ENCODE measurements around the gene PARN. TPM values are rescaled to one million over a fixed set of nuclear protein-coding genes. Genes with fewer than 3 reads are reported as not detected.

The PARN gene
- total and polyA plus RNA-seq, 2 of the 8 experiments (the other 6 are each of a cell fraction or from before 2014, with no cell fraction given) = 24.5 to 44.6 TPM

GRCh38 chr16:14667347-14668266, 37.5 kb upstream of the PARN start:
- no peak overlapping the region for H4K5ac ChIP-seq (ENCODE audit: insufficient read length, low read depth, low read length)
- peaks cover 21 to 52% (median 37%) of the 10 kb centered on the region in 4 experiments for H3K36me3 ChIP-seq (ENCODE audit: control insufficient read depth in 2 of 4, insufficient read depth in 4 of 4, low read length in 3 of 4)
- no peak overlapping the region for H4K91ac ChIP-seq (replicated peaks; ENCODE audit: insufficient read length, low read length)
- no peak overlapping the region for H2BK5ac ChIP-seq (ENCODE audit: low read depth, low read length)
- no peak overlapping the region for H2AFZ ChIP-seq (ENCODE audit: low read length)
- FAIRE-seq = no peak
- H2BK120ac ChIP-seq (replicated peaks; ENCODE audit: low read depth, low read length) = no peak overlapping the region
- H3K9ac ChIP-seq (replicated peaks in 1 of 4; ENCODE audit: extremely low read depth in 1 of 4, low read depth in 3 of 4, low read length in 3 of 4) = no peak overlapping the region
- no peak for DNase-seq (ENCODE audit: low read depth in 1 of 2, low spot score in 2 of 2)
- H3K4me3 ChIP-seq (ENCODE audit: extremely low read depth in 1 of 4, insufficient read depth in 2 of 4, low read depth in 3 of 4, low read length in 4 of 4) = no peak overlapping the region
- H3K79me2 ChIP-seq (ENCODE audit: control insufficient read depth in 1 of 2, insufficient read depth in 2 of 2, low read length in 2 of 2) = no peaks in the 10 kb centered on the region
- H3K79me1 ChIP-seq (ENCODE audit: low read depth, low read length) = no peaks in the 10 kb centered on the region
- H3K27me3 ChIP-seq (replicated peaks in 1 of 4; ENCODE audit: control insufficient read depth in 3 of 4, extremely low read depth in 1 of 4, insufficient read depth in 3 of 4, low read length in 3 of 4) = no peaks in the 10 kb centered on the region
- H3K18ac ChIP-seq (ENCODE audit: extremely low read depth, low read length) = no peak overlapping the region
- H3K23ac ChIP-seq (ENCODE audit: insufficient read length) = no peak overlapping the region
- no peak overlapping the region for H3K4ac ChIP-seq (replicated peaks; ENCODE audit: insufficient read length, low read depth, low read length)
- no peak overlapping the region for H3K14ac ChIP-seq (ENCODE audit: insufficient read length)
- peaks cover 2 to 3% of the 10 kb centered on the region in 2 experiments for H4K20me1 ChIP-seq (replicated peaks in 1 of 2; ENCODE audit: control insufficient read depth in 1 of 2, insufficient read depth in 2 of 2, low read length in 2 of 2)
- WGBS, 2 experiments (ENCODE audit: extremely low coverage in 1 of 2, insufficient coverage in 1 of 2, insufficient read length in 1 of 2, insufficient replicate concordance in 2 of 2, low coverage in 1 of 2, low lambda C conversion rate in 2 of 2, missing lambda C conversion rate in 1 of 2) = 97% methylated on average over 15 of the region's 16 CpGs; no CpG with 5 or more reads in 1 of the 2 experiments
- H3K4me1 ChIP-seq (replicated peaks in 1 of 4; ENCODE audit: control insufficient read depth in 3 of 4, insufficient read depth in 4 of 4, low read length in 3 of 4) = no peaks in the 10 kb centered on the region
- no peak overlapping the region for H3K56ac ChIP-seq (replicated peaks; ENCODE audit: insufficient read length, low read depth, low read length)
- H2AK5ac ChIP-seq (ENCODE audit: low read depth, low read length) = no peak overlapping the region
- no peak overlapping the region for H2BK12ac ChIP-seq (ENCODE audit: low read depth, low read length)
- H2BK20ac ChIP-seq (ENCODE audit: low read length) = no peak overlapping the region
- H3K27ac ChIP-seq (ENCODE audit: low read depth, low read length) = no peak overlapping the region
- CTCF ChIA-PET (ENCODE audit: partially characterized antibody) = interaction anchor here (1.2 kb wide), 1 partner anchor 10 kb away, joined by 3 read pairs; no protein-coding TSS in a partner anchor
- no peak overlapping the region for H4K8ac ChIP-seq (ENCODE audit: extremely low read depth, insufficient read depth, low read length)
- H3K4me2 ChIP-seq (ENCODE audit: insufficient read depth in 1 of 2, low read depth in 2 of 2, low read length in 2 of 2) = no peak overlapping the region
- no peaks in the 10 kb centered on the region for H3K23me2 ChIP-seq (ENCODE audit: low read depth, low read length)
- no peak overlapping the region for H2BK15ac ChIP-seq (ENCODE audit: low read length)
- H3K9me3 ChIP-seq (ENCODE audit: insufficient read depth in 2 of 2, low read depth in 1 of 2, low read length in 1 of 2) = no peaks in the 10 kb centered on the region
- POLR2A ChIA-PET (ENCODE audit: partially characterized antibody) = interaction anchor here (0.6 kb wide), 1 partner anchor 14 kb away, joined by 3 read pairs; no protein-coding TSS in a partner anchor
- TF ChIP-seq KDM4A (IDR thresholded peaks at IDR 0.05; ENCODE audit: low read depth, low read length, severe bottlenecking) = no peak
- no peak for TF ChIP-seq NRF1 (IDR thresholded peaks at IDR 0.05; ENCODE audit: low read depth, low read length)
- TF ChIP-seq BCL11A (IDR thresholded peaks at IDR 0.05; ENCODE audit: low read depth in 2 of 2, low read length in 2 of 2) = no peak
- no peak for TF ChIP-seq EZH2 (IDR thresholded peaks at IDR 0.05; ENCODE audit: low read depth, low read length, severe bottlenecking)
- TF ChIP-seq CTBP2 (IDR thresholded peaks at IDR 0.05; ENCODE audit: borderline replicate concordance, insufficient read depth, insufficient read length, low read length) = no peak
- TF ChIP-seq SP4 (IDR thresholded peaks at IDR 0.05; ENCODE audit: low read length) = no peak
- TF ChIP-seq HDAC2 (IDR thresholded peaks at IDR 0.05; ENCODE audit: borderline replicate concordance in 1 of 2, low read depth in 2 of 2, low read length in 2 of 2) = no peak
- TF ChIP-seq TAF1 (IDR thresholded peaks at IDR 0.05; ENCODE audit: low read depth, low read length) = no peak
